Large intestine (tissue), 3 donors: ENCODE measurements around the gene SLC26A9. TPM values are rescaled to one million over a fixed set of nuclear protein-coding genes. Genes with fewer than 3 reads are reported as not detected.

ENCODE experiments used
- DNase-seq, 2 donors: peaks; one replicate each; pipeline versions ENCODE4 v3.0.0 to v3.0.0-alpha.2; 2013
- H3K27ac ChIP-seq: one replicate; pipeline ENCODE4 v1.5.1; 2013; ENCODE audit warnings: low read length
- H3K27me3 ChIP-seq: 2 replicates; pipeline ENCODE4 v1.6.1; 2013; ENCODE audit warnings: low read length; ENCODE audit not compliant: control insufficient read depth, insufficient read depth
- H3K36me3 ChIP-seq: 2 replicates; pipeline ENCODE4 v1.6.1; 2013; ENCODE audit warnings: low read length; ENCODE audit not compliant: control insufficient read depth, insufficient read depth
- H3K4me1 ChIP-seq: one replicate; pipeline ENCODE4 v1.6.1; 2013; ENCODE audit warnings: low read length; ENCODE audit not compliant: control insufficient read depth, insufficient read depth
- H3K4me3 ChIP-seq: one replicate; pipeline ENCODE4 v1.5.1; 2013; ENCODE audit warnings: low read length
- H3K9me3 ChIP-seq: one replicate; pipeline ENCODE4 v1.6.1; 2013; ENCODE audit warnings: mild to moderate bottlenecking, low read depth, low read length, moderate library complexity; ENCODE audit not compliant: control insufficient read depth
- WGBS: methylation state at CpG from one replicate; pipeline ENCODE4 v1.1.5; 2013; ENCODE audit warnings: low lambda C conversion rate; ENCODE audit not compliant: insufficient coverage; 5-methylcytosine and 5-hydroxymethylcytosine counted together
- polyA plus RNA-seq: library from polyadenylated mRNA; unstranded; fragments of 120-200 nt; gene quantifications from one replicate; pipeline ENCODE4 v1.2.1, GENCODE V29; 2013

Gene SLC26A9
- polyA plus RNA-seq, 1 donor, result 0.03 TPM

DNA sequence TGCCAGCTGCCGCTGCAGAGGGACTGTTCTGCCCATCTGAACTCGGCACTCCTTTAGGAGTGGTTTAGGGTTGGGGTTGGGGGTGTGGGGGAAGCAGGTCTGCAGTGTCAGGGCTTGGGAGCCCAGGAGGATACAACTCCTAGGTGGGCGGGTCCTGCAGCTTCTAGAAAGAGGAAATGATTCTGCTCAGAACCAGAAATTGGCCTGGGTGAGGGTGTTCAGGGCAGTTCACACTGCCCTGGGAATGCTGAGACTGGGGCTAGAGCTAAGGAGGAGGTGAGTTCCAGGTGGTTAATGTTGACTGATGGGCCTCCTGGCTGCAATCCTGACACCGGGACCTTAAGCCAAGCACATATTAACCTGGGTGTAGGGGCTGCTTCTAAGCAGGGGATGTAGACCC is 4.8 kb upstream of the SLC26A9 start:
- peaks cover 15% of the 10 kb centered on the region for H3K27me3 ChIP-seq
- H3K4me3 ChIP-seq, result no peak overlapping the region
- WGBS, result no CpG with 5 or more reads among the region's 4 CpGs
- H3K36me3 ChIP-seq, result no peaks in the 10 kb centered on the region
- no peak for DNase-seq
- no peaks in the 10 kb centered on the region for H3K4me1 ChIP-seq
- H3K27ac ChIP-seq, result no peak overlapping the region
- no peaks in the 10 kb centered on the region for H3K9me3 ChIP-seq

DNA sequence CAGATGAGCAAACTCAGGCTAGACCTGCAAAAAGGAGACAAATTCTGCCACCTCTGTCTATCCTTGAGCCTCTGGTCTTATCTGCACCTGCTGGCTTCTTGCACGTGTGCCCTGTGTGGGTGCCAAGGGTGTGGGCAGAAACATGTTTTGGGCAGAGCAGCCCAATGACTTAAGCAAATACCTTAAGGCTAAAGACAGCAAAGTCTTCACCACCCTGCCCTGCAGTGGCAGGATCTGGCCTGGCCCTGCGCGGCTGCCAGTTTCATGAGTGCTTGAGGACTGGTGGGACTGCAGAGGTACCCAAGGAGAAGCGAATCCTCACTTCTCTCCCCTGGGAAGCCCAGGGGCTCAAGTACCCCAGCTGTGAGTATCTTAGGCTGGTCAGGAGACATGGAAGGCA is 3.8 kb upstream of the SLC26A9 start:
- H3K36me3 ChIP-seq, result no peaks in the 10 kb centered on the region

DNA sequence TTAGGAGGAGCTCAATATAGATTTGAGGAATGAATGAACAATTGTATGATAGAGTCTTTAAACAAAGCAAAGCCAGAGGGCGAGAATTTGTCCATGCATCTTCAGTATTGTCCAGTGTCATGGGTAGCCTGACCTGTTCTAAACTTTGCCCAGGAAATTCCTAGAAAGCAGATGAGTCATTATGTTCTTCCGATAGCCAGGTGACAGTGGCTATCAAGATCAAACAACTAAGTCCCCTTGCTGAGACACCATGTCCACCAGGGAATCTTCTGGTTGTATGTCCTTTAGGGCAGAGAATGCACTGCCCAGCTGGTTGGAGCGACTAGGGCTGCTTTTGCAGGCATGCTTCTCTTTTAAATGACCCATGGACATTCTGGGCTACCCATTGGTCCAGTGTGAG is 1.8 kb upstream of the SLC26A9 start:
- no peak overlapping the region for H3K27ac ChIP-seq
- H3K36me3 ChIP-seq, result no peaks in the 10 kb centered on the region
- DNase-seq, result no peak
- H3K4me3 ChIP-seq, result no peak overlapping the region
- WGBS, result no CpG with 5 or more reads among the region's 3 CpGs
- H3K9me3 ChIP-seq, result no peaks in the 10 kb centered on the region
- H3K4me1 ChIP-seq, result no peaks in the 10 kb centered on the region
- peaks cover 22% of the 10 kb centered on the region for H3K27me3 ChIP-seq

More for the DNA sequence above, 3.8 kb upstream of the SLC26A9 start:
- DNase-seq, result no peak
- Histone ChIP-seq H3K4me1 (no peaks in the 10 kb centered on the region), H3K9me3 (no peaks in the 10 kb centered on the region), H3K27ac (no peak overlapping the region), H3K27me3 (peaks cover 20% of the 10 kb centered on the region), H3K4me3 (no peak overlapping the region)
- WGBS, result no CpG with 5 or more reads among the region's 4 CpGs

DNA sequence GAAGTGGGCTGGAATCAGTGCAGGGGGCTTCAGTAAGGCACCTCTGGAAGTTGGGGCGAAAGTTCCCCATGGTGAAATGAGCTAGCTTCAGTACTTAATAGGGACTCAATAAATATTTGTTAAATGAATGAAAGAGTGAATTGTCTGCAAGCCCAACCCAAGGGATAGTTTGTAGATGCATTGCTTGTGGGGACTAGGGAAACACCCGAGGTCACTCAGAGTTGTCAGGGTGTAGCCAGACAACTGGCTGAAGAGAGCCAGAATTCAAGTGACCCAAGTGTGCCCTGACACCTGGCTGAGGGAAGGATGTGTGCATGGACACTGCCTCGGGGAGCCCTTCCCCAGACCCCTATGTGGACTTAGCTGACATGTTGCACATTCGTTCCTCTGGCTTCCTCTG is 1.3 kb upstream of the SLC26A9 start:
- H3K36me3 ChIP-seq, result no peaks in the 10 kb centered on the region
- no peaks in the 10 kb centered on the region for H3K4me1 ChIP-seq
- WGBS, result no CpG with 5 or more reads among the region's 4 CpGs
- H3K9me3 ChIP-seq, result no peaks in the 10 kb centered on the region
- H3K27ac ChIP-seq, result no peak overlapping the region
- DNase-seq, result no peak
- H3K4me3 ChIP-seq, result no peak overlapping the region
- H3K27me3 ChIP-seq, result peaks cover 22% of the 10 kb centered on the region

DNA sequence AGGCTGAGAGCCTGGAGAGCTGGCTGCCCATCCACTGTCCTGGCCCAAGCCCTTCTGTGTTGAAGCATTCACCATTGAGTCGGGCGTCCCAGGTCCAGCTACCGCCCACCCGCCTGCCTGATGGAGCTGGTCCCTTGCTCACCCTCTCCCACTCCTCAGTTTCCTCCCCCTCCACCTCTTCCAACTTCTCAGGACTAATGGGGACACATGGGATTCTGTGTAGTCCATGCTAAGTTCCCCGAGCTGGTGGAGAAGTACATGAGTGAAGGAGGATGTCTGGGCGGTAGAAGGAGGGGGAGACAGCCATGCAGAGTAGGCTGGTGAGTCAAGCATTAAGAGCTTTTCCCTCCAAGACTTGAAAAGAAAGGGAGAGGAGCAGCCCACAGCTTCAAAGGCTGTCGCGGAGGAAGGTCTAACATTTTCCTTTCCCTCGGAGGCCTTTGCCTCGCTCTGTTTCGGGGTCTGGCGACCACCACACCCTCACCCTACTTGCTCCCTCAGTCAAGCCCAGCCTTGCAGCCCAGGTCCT is 561 bp downstream of the SLC26A9 start:
- Histone ChIP-seq H3K27me3 (peaks cover 37% of the 10 kb centered on the region), H3K27ac (no peak overlapping the region), H3K4me1 (no peaks in the 10 kb centered on the region), H3K9me3 (no peaks in the 10 kb centered on the region), H3K36me3 (no peaks in the 10 kb centered on the region), H3K4me3 (no peak overlapping the region)
- no peak for DNase-seq
- 40% methylated on average over 1 of the region's 12 CpGs for WGBS

DNA sequence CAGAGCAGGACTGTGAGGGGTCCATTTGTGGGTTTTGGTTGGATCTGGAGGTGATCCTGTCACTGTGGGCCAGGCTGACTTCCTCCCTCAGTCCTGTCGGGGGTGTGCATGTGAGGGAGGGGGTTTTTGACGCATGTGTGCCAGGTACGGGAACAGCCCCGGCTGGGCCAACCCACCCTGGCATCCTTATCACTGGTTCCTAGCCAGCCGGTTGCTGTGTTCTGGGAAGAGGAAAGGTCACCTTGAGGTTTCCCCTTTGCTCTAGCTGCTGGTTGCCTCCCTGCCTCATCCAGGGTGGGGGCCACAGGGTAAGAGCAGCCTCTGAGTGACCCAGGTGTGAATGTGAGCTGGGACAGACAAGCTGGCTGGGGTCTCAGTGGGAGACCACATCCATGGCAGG is 2.5 kb downstream of the SLC26A9 start:
- Histone ChIP-seq H3K36me3 (no peaks in the 10 kb centered on the region), H3K4me3 (no peak overlapping the region), H3K9me3 (no peaks in the 10 kb centered on the region), H3K27ac (no peak overlapping the region), H3K27me3 (peaks cover 48% of the 10 kb centered on the region), H3K4me1 (no peaks in the 10 kb centered on the region)
- no CpG with 5 or more reads among the region's 5 CpGs for WGBS
- no peak for DNase-seq

DNA sequence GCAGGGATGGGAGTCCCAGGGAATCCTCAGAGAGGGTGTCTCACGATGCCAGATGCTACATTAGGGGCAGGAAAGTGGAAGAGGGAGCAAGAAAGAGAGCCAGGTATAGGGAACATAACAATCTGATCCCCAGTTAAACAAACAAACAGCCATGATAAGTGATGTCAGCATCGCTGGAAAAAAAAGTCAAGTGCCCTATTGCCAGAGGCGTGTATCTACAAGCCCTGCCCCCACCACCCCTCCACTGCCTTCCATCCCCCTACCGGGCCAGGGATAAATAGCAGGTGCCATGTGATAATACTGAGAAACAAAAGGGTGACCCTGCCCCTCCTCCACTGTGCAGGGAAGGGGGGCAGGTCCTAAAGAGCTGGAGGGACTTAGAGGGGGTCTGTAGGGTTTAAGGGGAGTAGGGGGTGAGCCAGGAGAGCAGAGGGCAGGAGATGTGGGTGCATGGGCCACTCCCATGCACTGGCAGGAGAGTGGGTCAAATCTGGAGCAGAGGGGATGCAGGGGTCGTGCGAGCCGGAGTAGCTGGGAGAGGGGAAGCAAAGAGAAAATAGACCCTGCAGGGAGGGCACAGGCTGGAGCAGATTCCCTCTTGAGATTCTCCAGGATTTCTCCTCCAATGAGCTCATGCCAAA is 3.4 kb downstream of the SLC26A9 start:
- no CpG with 5 or more reads among the region's 7 CpGs for WGBS
- Histone ChIP-seq H3K27me3 (peaks cover 50% of the 10 kb centered on the region), H3K4me3 (no peak overlapping the region), H3K36me3 (no peaks in the 10 kb centered on the region), H3K4me1 (no peaks in the 10 kb centered on the region), H3K27ac (no peak overlapping the region), H3K9me3 (no peaks in the 10 kb centered on the region)
- no peak for DNase-seq

DNA sequence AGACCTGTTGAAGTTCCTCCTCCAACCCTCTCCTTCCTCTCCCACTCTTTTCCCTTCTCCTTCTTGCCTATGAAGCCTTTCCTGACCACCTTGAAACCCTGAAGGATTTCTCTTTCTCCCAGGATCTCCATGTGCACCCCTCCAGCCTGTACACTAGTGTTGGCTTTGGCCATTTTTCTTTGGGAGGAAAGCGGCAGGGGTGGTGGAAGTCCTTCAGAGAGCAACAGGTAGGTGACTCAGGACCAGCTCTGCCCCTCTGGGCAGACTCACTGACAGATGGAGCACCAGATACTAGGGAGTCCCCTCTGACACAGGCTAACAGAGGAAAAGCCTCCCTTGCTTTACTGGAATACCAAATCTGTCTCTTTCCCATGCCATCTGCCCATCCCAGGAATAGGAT is 4.6 kb downstream of the SLC26A9 start:
- Histone ChIP-seq H3K27ac (no peak overlapping the region), H3K36me3 (no peaks in the 10 kb centered on the region), H3K27me3 (peaks cover 54% of the 10 kb centered on the region), H3K9me3 (no peaks in the 10 kb centered on the region), H3K4me1 (no peaks in the 10 kb centered on the region), H3K4me3 (no peak overlapping the region)
- no CpG with 5 or more reads among the region's 1 CpG for WGBS
- DNase-seq, result no peak

DNA sequence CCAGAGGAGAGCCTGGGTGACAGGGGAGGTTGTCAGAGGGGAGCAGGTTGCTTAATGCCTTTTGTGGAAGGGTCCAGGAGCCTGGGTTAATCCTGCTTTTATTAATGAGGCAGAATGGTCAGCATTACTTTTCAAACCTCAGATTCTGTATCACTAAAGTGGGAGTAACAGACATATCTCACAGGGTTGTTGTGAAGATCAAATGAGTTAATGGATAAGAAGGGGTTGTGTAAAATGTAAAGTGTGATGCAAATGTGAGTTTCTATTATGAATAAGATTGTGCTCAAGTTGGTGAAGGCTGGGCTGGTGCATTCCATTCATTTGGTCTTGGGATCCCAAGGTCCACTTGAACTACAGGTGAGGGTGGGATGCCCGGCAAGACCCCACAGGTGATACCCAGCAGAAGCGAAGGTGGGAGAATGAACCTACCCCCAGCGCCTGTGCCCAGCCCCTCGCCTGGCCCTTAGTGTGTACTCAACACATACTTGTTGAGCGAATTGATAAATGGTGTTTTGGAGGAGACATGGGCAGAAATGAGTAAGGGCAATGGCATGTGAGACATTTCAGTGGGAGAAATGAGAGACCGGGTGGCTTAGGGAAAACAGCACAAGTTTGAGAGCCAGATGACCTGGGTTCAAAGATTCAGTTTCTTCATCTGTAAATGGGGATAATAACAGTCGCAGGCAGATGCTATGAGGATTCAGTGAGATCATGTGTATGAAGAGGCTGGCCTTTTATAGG is 6.2 kb downstream of the SLC26A9 start:
- no peak for DNase-seq
- no peaks in the 10 kb centered on the region for H3K36me3 ChIP-seq
- 100% methylated on average over 2 of the region's 7 CpGs for WGBS
- no peak overlapping the region for H3K27ac ChIP-seq
- peaks cover 56% of the 10 kb centered on the region for H3K27me3 ChIP-seq
- H3K9me3 ChIP-seq, result no peaks in the 10 kb centered on the region
- H3K4me3 ChIP-seq, result no peak overlapping the region
- H3K4me1 ChIP-seq, result no peaks in the 10 kb centered on the region

DNA sequence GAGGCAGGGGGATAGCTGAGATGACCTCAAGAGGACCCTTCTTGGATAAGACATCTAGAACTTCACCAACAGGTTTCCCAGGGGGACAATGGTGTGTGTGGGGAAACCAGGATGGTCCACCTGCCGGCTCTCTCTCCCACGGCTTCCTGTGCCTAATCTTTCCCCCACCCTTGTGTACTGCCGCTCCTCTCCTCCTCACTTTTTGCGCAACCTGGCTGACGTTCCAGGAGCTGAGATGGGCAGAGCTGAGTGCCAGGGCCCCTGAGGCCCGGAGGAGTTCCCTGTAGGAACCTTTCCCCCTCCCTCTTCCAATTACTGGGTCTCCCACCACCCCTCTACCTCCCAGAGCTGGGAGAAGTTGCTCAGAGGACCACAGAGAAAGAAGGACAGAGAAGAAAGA is 6.9 kb downstream of the SLC26A9 start:
- WGBS, result no CpG with 5 or more reads among the region's 6 CpGs
- peaks cover 57% of the 10 kb centered on the region for H3K27me3 ChIP-seq
- DNase-seq, result no peak
- no peaks in the 10 kb centered on the region for H3K9me3 ChIP-seq
- no peaks in the 10 kb centered on the region for H3K36me3 ChIP-seq
- no peak overlapping the region for H3K27ac ChIP-seq
- no peaks in the 10 kb centered on the region for H3K4me1 ChIP-seq
- H3K4me3 ChIP-seq, result no peak overlapping the region
